ENCODE measurements around the gene CSRP1.

The CSRP1 gene

GRCh38 chr1:201436393-201436792, 70.5 kb downstream of the CSRP1 start:
- Histone ChIP-seq H3K27ac (ENCODE audit: insufficient read depth, low read depth, low read length, poor library complexity, severe bottlenecking) (no peak overlapping the region), H3K4me3 (ENCODE audit: insufficient read depth, low read depth, low read length) (no peak overlapping the region), H3K36me3 (ENCODE audit: control insufficient read depth, insufficient read depth, low read length) (no peaks in the 10 kb centered on the region), H3K27me3 (ENCODE audit: control insufficient read depth, insufficient read depth, low read length, poor library complexity, severe bottlenecking) (no peaks in the 10 kb centered on the region), H3K4me1 (ENCODE audit: control insufficient read depth, insufficient read depth, low read length) (peaks cover under 1% of the 10 kb centered on the region), H3K9me3 (ENCODE audit: control insufficient read depth, low read length) (no peaks in the 10 kb centered on the region)
- WGBS, 2 experiments = 56 to 62% methylated on average over 6 of the region's 6 CpGs

GRCh38 chr1:201434266-201434665, 72.7 kb downstream of the CSRP1 start:
- H3K27me3 ChIP-seq (ENCODE audit: control insufficient read depth, insufficient read depth, low read length, poor library complexity, severe bottlenecking) = no peaks in the 10 kb centered on the region
- H3K36me3 ChIP-seq (ENCODE audit: control insufficient read depth, insufficient read depth, low read length) = no peaks in the 10 kb centered on the region
- H3K4me3 ChIP-seq (ENCODE audit: insufficient read depth, low read depth, low read length) = no peak overlapping the region
- H3K4me1 ChIP-seq (ENCODE audit: control insufficient read depth, insufficient read depth, low read length) = peaks cover 7% of the 10 kb centered on the region
- no peak overlapping the region for H3K27ac ChIP-seq (ENCODE audit: insufficient read depth, low read depth, low read length, poor library complexity, severe bottlenecking)
- H3K9me3 ChIP-seq (ENCODE audit: control insufficient read depth, low read length) = no peaks in the 10 kb centered on the region
- 93 to 99% methylated on average over 3 of the region's 3 CpGs for WGBS, 2 experiments

- Histone ChIP-seq H3K9me3 (ENCODE audit: control insufficient read depth, low read length) (no peaks in the 10 kb centered on the region), H3K27me3 (ENCODE audit: control insufficient read depth, insufficient read depth, low read length, poor library complexity, severe bottlenecking) (no peaks in the 10 kb centered on the region), H3K4me1 (ENCODE audit: control insufficient read depth, insufficient read depth, low read length) (peaks cover 7% of the 10 kb centered on the region), H3K36me3 (ENCODE audit: control insufficient read depth, insufficient read depth, low read length) (no peaks in the 10 kb centered on the region), H3K4me3 (ENCODE audit: insufficient read depth, low read depth, low read length) (no peak overlapping the region), H3K27ac (ENCODE audit: insufficient read depth, low read depth, low read length, poor library complexity, severe bottlenecking) (no peak overlapping the region)
- WGBS, 2 experiments = 89% methylated on average over 4 to 6 of the region's 6 CpGs
These were observed 73.3 kb downstream of the CSRP1 start for GRCh38 chr1:201433609-201434008.

Measured in ectodermal cell (in vitro differentiated cells).